ENCODE data around the gene PIGL. TPM values are rescaled to one million over a fixed set of nuclear protein-coding genes. Genes with fewer than 3 reads are reported as not detected.

The PIGL gene
- total RNA-seq, 1 experiment from 2014 or later = 44.1 TPM

- no peak for TF ChIP-seq AR (CRISPR knock-in tag; IDR thresholded peaks at IDR 0.05)
- no peak for TF ChIP-seq TCF7 (CRISPR knock-in tag; IDR thresholded peaks at IDR 0.05; ENCODE audit: low read depth)
- no peak for TF ChIP-seq ESRRA (CRISPR knock-in tag; IDR thresholded peaks at IDR 0.05; ENCODE audit: borderline replicate concordance)
- TF ChIP-seq ZNF423 (CRISPR knock-in tag; IDR thresholded peaks at IDR 0.05) = no peak
- no peak for TF ChIP-seq OVOL2 (CRISPR knock-in tag; IDR thresholded peaks at IDR 0.05; ENCODE audit: borderline replicate concordance)
These were observed 66.7 kb downstream of the PIGL start (continued) for GRCh38 chr17:16283705-16284104.

- ChIA-PET POLR2A (no interaction called here), CTCF (interaction anchor here (0.5 to 2.9 kb wide), 28 partner anchors 10 to 304 kb away, joined by 3 to 17 read pairs (median 5); partner anchors contain the start of genes CENPV, NCOR1, PIGL and TRPV2)
- Mint-ChIP-seq H3K4me3 (peak overlapping the region; percentile 47), H3K36me3 (no peaks in the 10 kb centered on the region), H3K27ac (no peak overlapping the region), H3K9me3 (no peaks in the 10 kb centered on the region), H3K4me1 (peaks cover 18% of the 10 kb centered on the region), H3K27me3 (ENCODE audit: low read depth) (peaks cover 18% of the 10 kb centered on the region)
- no peak for ATAC-seq
- TF ChIP-seq CREM (CRISPR knock-in tag; IDR thresholded peaks at IDR 0.05) = no peak
- peak; percentile 56 for TF ChIP-seq CTCF (IDR thresholded peaks at IDR 0.05)
- peak; percentile 35; the same call in 1 of the 2 replicates for TF ChIP-seq ZBTB21 (CRISPR knock-in tag; IDR thresholded peaks at IDR 0.05; ENCODE audit: borderline replicate concordance)
- peak; percentile 81 for DNase-seq (ENCODE audit: low spot score)
These were observed 68.6 kb downstream of the PIGL start for GRCh38 chr17:16285646-16286008.

GRCh38 chr17:16286009-16286946, 69.3 kb downstream of the PIGL start:
- CTCF ChIA-PET = interaction anchor here (0.5 to 2.9 kb wide), 31 partner anchors 10 to 303 kb away, joined by 3 to 17 read pairs (median 5); partner anchors contain the start of genes CENPV, NCOR1, PIGL and TRPV2

GRCh38 chr17:16286947-16287562, 70.0 kb downstream of the PIGL start:
- no peak overlapping the region for H3K27ac Mint-ChIP-seq
- DNase-seq (ENCODE audit: low spot score) (peak; percentile 31), ATAC-seq (peak; percentile 9; the same call in 1 of the 2 replicates)
- H3K36me3 Mint-ChIP-seq = no peaks in the 10 kb centered on the region
- CTCF ChIA-PET = interaction anchor here (0.6 to 2.9 kb wide), 14 partner anchors 14 to 302 kb away, joined by 3 to 17 read pairs (median 5); partner anchors contain the start of genes CENPV, NCOR1 and PIGL
- TF ChIP-seq MYBL2 (CRISPR knock-in tag; IDR thresholded peaks at IDR 0.05) = no peak
- peaks cover 18% of the 10 kb centered on the region for H3K4me1 Mint-ChIP-seq
- no peaks in the 10 kb centered on the region for H3K9me3 Mint-ChIP-seq
- no peak overlapping the region for H3K4me3 Mint-ChIP-seq
- POLR2A ChIA-PET = interaction anchor here (0.5 kb wide), 1 partner anchor 20 kb away, joined by 10 read pairs; no protein-coding TSS in a partner anchor
- peaks cover 18% of the 10 kb centered on the region for H3K27me3 Mint-ChIP-seq (ENCODE audit: low read depth)

More at GRCh38 chr17:16286009-16286946, 69.3 kb downstream of the PIGL start:
- POLR2A ChIA-PET = interaction anchor here (0.5 kb wide), 1 partner anchor 20 kb away, joined by 10 read pairs; no protein-coding TSS in a partner anchor
- Mint-ChIP-seq H3K4me1 (peaks cover 18% of the 10 kb centered on the region), H3K4me3 (peak overlapping the region; percentile 47), H3K27ac (no peak overlapping the region), H3K9me3 (no peaks in the 10 kb centered on the region), H3K36me3 (no peaks in the 10 kb centered on the region), H3K27me3 (ENCODE audit: low read depth) (peaks cover 18% of the 10 kb centered on the region)
- DNase-seq (ENCODE audit: low spot score) = no peak
- peak; percentile 99 for ATAC-seq
- peak; percentile 75; the same call in 1 of the 2 replicates for TF ChIP-seq GABPB1 (CRISPR knock-in tag; IDR thresholded peaks at IDR 0.05)
- TF ChIP-seq E2F5 (CRISPR knock-in tag; IDR thresholded peaks at IDR 0.05) = no peak
- TF ChIP-seq FOXK1 (CRISPR knock-in tag; IDR thresholded peaks at IDR 0.05) = 0 out of 2 replicates have a peak, but pooled peaks have one; percentile 44

Measured in WTC11 (cell line).